ENCODE results near the gene RASIP1. TPM values are rescaled to one million over a fixed set of nuclear protein-coding genes. Genes with fewer than 3 reads are reported as not detected.
A peak's percentile ranks its signal among the peaks of the same experiment; 100 is the strongest.
"Not testable (repeated sequence)": the region's sequence is repeated elsewhere in the genome, so short reads cannot be mapped to it uniquely, and the experiment has no call there.

The RASIP1 gene
- total and polyA plus RNA-seq, 11 donors = 10.0 to 28.1 (median 15.3) TPM

DNA sequence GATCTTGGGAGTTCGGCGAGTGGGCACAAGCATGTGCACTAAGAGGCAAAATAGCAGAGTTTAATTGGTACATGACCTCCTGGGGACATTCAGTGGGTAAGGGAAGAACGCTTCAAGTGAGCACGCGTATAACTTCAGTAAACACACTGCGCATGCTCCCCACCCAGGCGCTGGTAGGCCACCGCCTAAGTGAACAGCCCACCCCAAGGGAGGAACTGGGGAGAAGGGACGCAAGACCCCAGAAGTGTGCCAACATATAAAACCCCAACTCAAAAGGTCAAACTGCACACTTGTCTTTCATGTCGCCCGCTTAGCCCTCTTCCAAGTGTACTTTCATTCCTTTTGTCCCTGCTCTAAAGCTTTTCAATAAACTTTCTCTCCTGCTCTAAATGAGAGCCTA, 57.1 kb downstream of the RASIP1 start:
- no peaks in the 10 kb centered on the region for H3K27me3 ChIP-seq
- 37 to 65% (median 55%) methylated on average over 11 of the region's 11 CpGs for WGBS, 4 donors
- TF ChIP-seq POLR2A (IDR thresholded peaks at IDR 0.05) = no peak
- TF ChIP-seq, protein P1, sequence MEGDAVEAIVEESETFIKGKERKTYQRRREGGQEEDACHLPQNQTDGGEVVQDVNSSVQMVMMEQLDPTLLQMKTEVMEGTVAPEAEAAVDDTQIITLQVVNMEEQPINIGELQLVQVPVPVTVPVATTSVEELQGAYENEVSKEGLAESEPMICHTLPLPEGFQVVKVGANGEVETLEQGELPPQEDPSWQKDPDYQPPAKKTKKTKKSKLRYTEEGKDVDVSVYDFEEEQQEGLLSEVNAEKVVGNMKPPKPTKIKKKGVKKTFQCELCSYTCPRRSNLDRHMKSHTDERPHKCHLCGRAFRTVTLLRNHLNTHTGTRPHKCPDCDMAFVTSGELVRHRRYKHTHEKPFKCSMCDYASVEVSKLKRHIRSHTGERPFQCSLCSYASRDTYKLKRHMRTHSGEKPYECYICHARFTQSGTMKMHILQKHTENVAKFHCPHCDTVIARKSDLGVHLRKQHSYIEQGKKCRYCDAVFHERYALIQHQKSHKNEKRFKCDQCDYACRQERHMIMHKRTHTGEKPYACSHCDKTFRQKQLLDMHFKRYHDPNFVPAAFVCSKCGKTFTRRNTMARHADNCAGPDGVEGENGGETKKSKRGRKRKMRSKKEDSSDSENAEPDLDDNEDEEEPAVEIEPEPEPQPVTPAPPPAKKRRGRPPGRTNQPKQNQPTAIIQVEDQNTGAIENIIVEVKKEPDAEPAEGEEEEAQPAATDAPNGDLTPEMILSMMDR (IDR thresholded peaks at IDR 0.05) = no peak
- no peaks in the 10 kb centered on the region for H3K9me3 ChIP-seq
- peak overlapping the region in 7 of 12 donors; percentile 7 to 34 (median 20) for H3K4me3 ChIP-seq
- intact Hi-C loops (cut with DNase I) = no loop called here
- peak in 3 of 4 donors; percentile 71 to 78 (median 75) for ATAC-seq
- DNase-seq = peak; percentile 42 to 85 (median 63)
- no peak overlapping the region for H3K27ac ChIP-seq
- H3K4me1 ChIP-seq = no peaks in the 10 kb centered on the region
- H3K36me3 ChIP-seq = no peaks in the 10 kb centered on the region

DNA sequence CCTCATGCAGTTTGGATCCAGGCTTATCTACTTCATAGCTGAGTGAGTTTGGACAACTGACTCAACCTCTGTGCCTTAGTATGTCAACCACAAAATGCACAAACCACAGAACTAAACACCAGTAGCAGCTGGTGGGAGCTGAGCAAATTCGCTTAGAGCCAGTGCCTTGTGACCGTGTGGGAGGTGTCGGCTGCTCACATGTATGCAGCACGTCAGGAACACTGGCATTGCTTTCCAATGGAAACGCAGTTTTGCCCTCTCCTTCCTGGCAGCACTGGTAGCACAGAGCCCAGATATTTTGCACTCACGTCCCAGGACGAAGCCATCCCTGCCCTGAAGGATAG, 59.3 kb downstream of the RASIP1 start:
- ATAC-seq (no peak), DNase-seq (no peak)
- TF ChIP-seq, protein P1 (IDR thresholded peaks at IDR 0.05) = no peak
- no peak for TF ChIP-seq POLR2A (IDR thresholded peaks at IDR 0.05)
- H3K27me3 ChIP-seq = no peaks in the 10 kb centered on the region
- intact Hi-C loops (cut with DNase I) = no loop called here
- no peak overlapping the region for H3K27ac ChIP-seq
- H3K4me3 ChIP-seq = no peak overlapping the region
- no peaks in the 10 kb centered on the region for H3K36me3 ChIP-seq
- H3K9me3 ChIP-seq = no peaks in the 10 kb centered on the region
- WGBS, 4 donors = 82 to 89% (median 86%) methylated on average over 6 to 7 of the region's 7 CpGs
- no peaks in the 10 kb centered on the region for H3K4me1 ChIP-seq

DNA sequence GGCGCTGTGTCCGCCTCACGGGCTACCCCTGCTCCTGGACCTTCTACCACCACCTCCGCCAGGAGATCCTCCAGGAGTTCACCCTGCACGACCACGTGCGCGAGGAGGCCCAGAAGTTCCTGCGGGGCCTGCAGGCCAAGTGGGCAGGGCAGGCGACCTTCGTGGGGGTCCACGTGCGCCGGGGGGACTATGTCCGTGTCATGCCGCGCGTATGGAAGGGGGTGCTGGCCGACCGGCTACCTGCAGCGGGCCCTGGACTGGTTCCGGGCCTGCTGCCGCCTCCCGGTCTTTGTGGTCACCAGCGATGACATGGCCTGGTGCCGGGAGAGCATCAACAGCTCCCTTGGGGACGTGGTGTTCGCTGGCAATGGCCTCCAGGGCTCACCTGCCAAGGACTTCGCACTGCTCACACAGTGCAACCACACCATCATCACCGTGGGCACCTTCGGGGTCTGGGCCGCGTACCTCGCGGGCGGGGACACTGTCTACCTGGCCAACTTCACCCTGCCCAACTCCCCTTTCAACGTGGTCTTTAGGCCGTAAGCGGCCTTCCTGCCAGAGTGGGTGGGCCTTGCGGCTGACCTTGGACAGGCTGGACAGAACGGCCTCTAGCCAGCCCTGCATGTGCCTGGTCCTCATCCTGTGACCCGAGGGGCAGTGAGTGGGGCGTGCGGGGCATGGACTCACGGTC, 59.8 kb downstream of the RASIP1 start:
- Histone ChIP-seq H3K4me3 (no peak overlapping the region), H3K4me1 (peaks cover 0 to 3% (median 1%) of the 10 kb centered on the region in 12 donors), H3K27ac (no peak overlapping the region), H3K27me3 (no peaks in the 10 kb centered on the region), H3K9me3 (no peaks in the 10 kb centered on the region), H3K36me3 (no peaks in the 10 kb centered on the region)
- no peak for TF ChIP-seq POLR2A (IDR thresholded peaks at IDR 0.05)
- TF ChIP-seq, protein P1 (IDR thresholded peaks at IDR 0.05) = no peak
- no peak for ATAC-seq
- DNase-seq = no peak
- 87 to 93% (median 92%) methylated on average over 18 to 45 of the region's 45 CpGs for WGBS, 4 donors
- intact Hi-C loops (cut with DNase I) = no loop called here

DNA sequence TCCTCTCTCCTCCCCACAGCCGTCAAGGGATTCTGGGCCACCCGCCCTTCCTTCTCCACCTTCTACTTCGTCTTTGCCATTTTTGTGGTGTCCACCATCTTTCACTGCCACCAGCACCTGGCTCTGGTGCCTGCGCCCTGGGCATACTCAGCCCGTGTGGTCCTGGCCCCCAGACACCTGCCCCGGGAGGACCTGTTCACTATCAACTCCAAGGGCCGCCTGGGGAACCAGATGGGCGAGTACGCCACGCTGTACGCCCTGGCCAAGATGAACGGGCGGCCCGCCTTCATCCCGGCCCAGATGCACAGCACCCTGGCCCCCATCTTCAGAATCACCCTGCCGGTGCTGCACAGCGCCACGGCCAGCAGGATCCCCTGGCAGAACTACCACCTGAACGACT, 60.4 kb downstream of the RASIP1 start:
- H3K4me3 ChIP-seq; H3K4me1 ChIP-seq; H3K9me3 ChIP-seq; H3K36me3 ChIP-seq; H3K27me3 ChIP-seq; H3K27ac ChIP-seq; intact Hi-C loops (cut with DNase I); ATAC-seq; DNase-seq: not testable (repeated sequence)
- 94 to 97% (median 96%) methylated on average over 15 to 18 of the region's 19 CpGs for WGBS, 4 donors

DNA sequence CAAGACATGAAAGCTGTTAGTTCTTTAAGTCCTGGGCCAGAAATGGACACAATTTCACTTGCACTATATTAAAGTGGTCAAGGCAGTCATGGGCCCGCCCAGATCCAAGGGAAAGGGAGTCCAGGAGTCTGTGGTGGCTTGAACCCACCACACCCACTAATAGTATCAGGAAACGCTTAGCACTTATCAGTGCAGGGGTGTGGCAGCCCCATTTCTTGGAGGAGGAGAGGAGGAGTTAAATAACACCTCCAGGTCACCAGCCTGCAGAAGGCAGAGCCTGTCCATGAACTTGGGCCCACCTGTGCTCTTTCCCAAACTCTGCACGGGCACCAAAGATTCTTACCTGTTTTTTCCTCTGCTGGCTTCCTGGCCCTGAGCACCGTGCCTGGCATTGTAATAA, 62.2 kb downstream of the RASIP1 start:
- ATAC-seq = peak in 2 of 4 donors; percentile 12 to 25

More for the DNA sequence above, 62.2 kb downstream of the RASIP1 start:
- Histone ChIP-seq H3K4me3 (no peak overlapping the region), H3K9me3 (no peaks in the 10 kb centered on the region), H3K36me3 (no peaks in the 10 kb centered on the region), H3K4me1 (peaks cover 0 to 12% (median 7%) of the 10 kb centered on the region in 12 donors), H3K27ac (no peak overlapping the region), H3K27me3 (no peaks in the 10 kb centered on the region)
- no peak for TF ChIP-seq POLR2A (IDR thresholded peaks at IDR 0.05)
- TF ChIP-seq, protein P1 (IDR thresholded peaks at IDR 0.05) = no peak
- 65 to 76% (median 69%) methylated on average over 4 of the region's 4 CpGs for WGBS, 4 donors
- DNase-seq = no peak
- intact Hi-C loops (cut with DNase I) = loop anchor here (5.0 to 10.0 kb wide), 10 partner anchors 34 to 167 kb away; partner anchors contain the start of gene HSD17B14 (in 4 of the 10)

Data from heart left ventricle (tissue), 16 donors.